ENCODE data around the gene C1orf21.

Gene C1orf21

GRCh38 chr1:184621260-184621659, 234.4 kb downstream of the C1orf21 start:
- TF ChIP-seq CTCF (IDR thresholded peaks at IDR 0.05) = no peak

- no peak; the same call in 1 of the 2 replicates for TF ChIP-seq CTCF (IDR thresholded peaks at IDR 0.05)
These were observed 235.5 kb downstream of the C1orf21 start for GRCh38 chr1:184622136-184622823.

- no peak for TF ChIP-seq CTCF (IDR thresholded peaks at IDR 0.05)
These were observed 236.6 kb downstream of the C1orf21 start for GRCh38 chr1:184623404-184623803.

GRCh38 chr1:184624051-184624450, 237.2 kb downstream of the C1orf21 start:
- TF ChIP-seq CTCF (IDR thresholded peaks at IDR 0.05) = no peak

GRCh38 chr1:184624626-184625025, 237.8 kb downstream of the C1orf21 start:
- TF ChIP-seq CTCF (IDR thresholded peaks at IDR 0.05) = no peak

GRCh38 chr1:184625271-184625670, 238.4 kb downstream of the C1orf21 start:
- TF ChIP-seq CTCF (IDR thresholded peaks at IDR 0.05) = no peak

GRCh38 chr1:184626076-184627006, 239.5 kb downstream of the C1orf21 start:
- no peak for TF ChIP-seq CTCF (IDR thresholded peaks at IDR 0.05)
